ACHN (cell line): ENCODE data around the gene HUS1.
"Not testable (repeated sequence)": the region's sequence is repeated elsewhere in the genome, so short reads cannot be mapped to it uniquely, and the experiment has no call there.

Source experiments
- DNase-seq: peaks from one replicate; pipeline ENCODE4 v3.0.0-alpha.2; 2015
- in situ Hi-C: cut with HindIII; loops from 2 replicates; pipeline ENCODE4 v1.10.0; 2017; ENCODE audit warnings: low sequenced_read_pairs, low pct_ligation_motif_present, low pct_unique_long_range_greater_than_20kb

HUS1 gene

DNA sequence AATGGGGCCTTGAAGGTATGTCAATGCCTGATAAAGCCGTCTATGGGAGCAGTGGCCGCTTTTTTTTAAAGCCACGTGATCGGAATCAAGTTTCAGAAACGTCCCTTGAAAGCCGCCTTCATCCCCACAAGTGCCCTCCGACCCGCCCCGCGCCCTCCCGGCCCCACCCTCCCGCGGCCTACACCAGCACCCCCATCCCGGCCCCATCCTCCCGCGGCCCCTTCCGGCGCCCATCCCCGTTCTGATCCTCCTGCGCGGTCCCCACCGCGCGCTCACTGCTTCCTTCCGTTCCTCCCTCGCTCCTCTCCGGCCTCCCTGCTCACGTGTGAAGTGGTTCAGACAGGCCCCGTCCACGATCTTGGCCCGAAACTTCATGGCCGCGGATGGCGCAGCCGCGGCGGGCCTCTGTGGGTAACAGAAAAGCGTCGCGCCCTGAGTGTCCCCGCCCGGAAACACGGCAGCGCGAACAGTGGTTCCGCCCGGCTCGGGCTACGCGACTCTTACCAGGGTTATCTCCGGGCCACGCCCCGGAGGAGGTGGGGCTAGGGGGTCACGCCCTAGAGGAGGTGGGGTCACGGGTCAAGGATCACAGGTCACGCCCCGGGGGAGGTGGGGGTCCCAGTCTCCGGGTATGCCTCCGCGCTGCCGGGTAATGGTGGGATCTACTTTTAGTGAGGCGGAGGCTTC, at the start of gene HUS1:
Gene HUS1 (minus strand): TSS at position 471 of the 687 bp plus-strand sequence. CDS start 96 bp downstream, at position 375.
- in situ Hi-C loops: loop anchor here (25.0 kb wide), 1 partner anchor 108 kb away; the partner anchor contains the start of gene UPP1
- DNase-seq: peak; percentile 94

DNA sequence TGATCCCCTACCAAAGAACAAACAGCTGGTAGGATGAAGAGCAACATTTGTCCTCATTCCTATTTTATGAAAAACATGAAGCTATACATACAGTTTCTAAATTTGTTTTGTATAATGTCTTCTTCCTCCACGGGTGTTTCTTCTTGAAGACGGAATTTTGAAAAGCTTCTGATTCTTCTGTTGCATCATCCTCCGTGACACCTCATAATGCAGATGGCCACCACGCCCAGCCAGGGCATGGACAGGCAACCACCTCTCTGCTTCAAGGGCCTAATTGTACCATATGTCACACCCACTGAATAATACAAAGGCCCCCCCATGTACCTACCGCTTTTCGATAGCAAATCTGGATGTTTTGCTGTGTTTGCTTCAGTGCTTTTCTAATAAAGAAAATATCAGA, 49.5 kb upstream of the HUS1 start, which contains the start of gene SUN3:
Gene SUN3 (minus strand): TSS at position 170 of the 400 bp plus-strand sequence. CDS start 169 bp downstream, at position 1.
- no peak for DNase-seq
- in situ Hi-C loops: no loop called here

DNA sequence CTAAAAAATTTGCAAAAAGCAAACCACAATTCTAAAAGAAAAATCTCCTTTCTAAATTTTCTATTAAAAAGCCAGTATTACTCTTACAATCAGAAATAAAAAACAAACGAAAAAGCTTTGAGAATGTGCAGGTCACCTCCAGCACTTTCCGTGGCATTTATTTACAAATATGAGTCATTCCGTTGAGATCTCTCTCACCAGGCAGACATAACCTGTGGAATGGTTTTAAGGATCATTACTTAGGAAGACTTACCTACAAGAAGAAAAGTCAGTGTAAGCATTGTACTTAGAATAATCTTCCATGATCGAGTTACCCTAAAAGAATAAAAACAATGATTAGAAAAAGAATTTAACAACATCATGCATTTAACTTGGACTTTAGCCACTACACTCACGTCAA, 46.2 kb upstream of the HUS1 start:
- in situ Hi-C loops: no loop called here
- DNase-seq: no peak

DNA sequence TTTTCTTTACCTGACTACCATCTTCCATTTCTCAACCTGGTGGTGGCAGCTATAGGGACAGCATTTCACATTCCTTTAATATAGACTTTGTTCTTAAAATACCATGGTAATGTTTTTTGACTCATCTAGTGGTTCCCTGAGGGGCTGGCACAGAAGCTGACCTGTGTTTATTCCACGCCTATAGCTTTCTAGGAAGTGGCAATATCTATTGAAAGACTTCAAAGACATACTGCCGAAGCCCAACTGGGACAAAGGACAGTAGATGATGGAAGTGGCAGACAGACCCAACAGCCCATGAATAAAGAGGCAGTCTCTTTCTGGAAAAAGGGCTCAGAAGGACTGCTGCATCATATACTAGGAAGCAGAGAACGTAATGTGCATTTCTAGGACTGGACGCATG, 38.3 kb upstream of the HUS1 start:
- no peak for DNase-seq
- in situ Hi-C loops: no loop called here

DNA sequence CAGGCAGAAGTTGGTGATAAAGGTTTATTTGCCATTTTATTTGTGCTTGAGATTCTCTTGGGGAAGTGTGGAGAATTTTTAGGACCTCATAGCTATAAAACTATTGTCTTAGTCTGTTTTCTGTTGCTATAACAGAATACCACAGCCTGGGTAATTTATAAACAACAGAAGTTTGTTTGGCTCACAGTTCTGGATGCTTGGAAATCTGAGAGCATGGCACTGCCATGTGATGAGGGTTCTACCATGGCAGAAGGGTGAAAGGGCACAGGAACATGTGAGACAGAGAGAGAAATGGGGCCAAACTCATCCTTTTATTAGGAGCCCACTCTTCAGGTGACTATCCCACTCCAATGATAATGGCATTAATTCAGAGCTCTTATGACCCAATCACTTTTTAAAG, 37.2 kb upstream of the HUS1 start:
- in situ Hi-C loops: no loop called here
- DNase-seq: no peak

DNA sequence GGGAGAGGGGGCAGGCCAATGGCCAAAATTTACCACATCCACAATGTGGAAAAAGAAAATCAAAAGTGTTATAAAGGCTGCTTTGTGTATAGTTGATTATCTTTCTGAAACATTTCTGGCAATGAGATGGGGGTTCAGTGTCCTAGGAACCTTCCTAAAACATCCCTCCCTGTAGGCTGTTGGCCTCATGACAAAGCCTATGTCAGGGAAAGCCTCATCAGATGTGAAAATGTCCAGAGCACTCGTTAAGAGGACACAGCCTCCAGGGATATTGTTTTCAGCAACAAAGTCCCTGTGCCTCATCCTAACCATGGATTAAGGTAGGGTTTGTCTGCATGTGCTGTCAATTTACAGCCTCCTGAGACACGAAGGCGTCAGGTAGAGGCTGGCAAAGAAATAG, 32.5 kb upstream of the HUS1 start:
- in situ Hi-C loops: no loop called here
- DNase-seq: no peak

DNA sequence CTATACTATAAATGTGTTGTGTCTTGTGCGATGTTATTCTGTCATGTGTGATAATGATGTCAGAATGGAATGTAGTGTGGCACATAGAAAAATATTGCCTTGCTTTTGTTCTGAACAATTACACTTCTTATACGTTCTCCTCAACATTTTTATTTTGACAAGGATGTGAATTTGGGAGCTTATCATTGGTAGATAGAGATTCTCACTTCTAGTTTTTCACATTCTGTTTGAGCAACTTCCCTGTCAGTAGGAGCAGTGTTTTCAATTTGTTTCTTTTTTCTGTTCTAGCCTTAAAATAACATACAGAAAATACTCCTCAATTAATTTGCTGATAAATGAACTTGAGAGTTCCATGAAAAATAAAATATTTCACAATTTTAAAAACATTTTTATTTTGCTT, 31.9 kb upstream of the HUS1 start:
- in situ Hi-C loops: no loop called here
- no peak for DNase-seq

DNA sequence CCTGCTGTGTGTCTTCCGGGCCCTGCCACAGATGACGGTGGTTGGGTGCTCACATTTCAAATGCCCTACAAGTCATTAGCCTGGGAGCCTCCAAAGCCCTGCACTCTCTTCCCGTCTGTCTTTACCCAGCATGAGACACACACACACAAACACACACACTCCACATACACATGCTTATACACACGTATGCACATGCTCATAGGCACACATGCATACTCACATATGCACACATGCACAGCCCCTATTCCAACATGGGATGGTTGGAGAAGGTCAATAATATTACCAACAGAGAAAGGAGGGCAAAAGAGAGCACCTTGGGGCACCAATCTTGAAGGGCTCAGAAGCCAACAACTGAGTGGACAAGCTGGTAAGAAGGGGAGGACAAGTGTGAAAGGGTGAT, 30.5 kb upstream of the HUS1 start:
- no peak for DNase-seq
- in situ Hi-C loops: no loop called here

DNA sequence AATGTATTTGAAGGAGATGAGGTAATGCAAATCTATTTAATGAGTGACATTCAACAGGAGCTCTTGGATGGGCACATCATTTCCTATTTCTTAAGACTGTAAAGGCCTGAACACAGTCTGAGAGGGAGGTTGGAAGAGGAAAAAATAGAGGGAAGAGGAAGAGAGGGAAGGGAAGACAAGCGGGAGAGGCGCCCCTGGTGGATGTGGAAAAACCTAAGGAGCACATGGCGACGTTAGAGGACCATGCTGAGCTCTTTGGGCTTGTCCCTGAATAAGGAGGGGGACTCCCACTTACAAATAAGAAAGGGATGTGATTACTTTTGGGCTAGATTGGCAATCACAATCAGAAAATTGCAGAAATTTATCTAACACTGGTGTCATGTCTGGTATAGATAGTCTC, 29.8 kb upstream of the HUS1 start:
- DNase-seq: no peak
- in situ Hi-C loops: no loop called here

DNA sequence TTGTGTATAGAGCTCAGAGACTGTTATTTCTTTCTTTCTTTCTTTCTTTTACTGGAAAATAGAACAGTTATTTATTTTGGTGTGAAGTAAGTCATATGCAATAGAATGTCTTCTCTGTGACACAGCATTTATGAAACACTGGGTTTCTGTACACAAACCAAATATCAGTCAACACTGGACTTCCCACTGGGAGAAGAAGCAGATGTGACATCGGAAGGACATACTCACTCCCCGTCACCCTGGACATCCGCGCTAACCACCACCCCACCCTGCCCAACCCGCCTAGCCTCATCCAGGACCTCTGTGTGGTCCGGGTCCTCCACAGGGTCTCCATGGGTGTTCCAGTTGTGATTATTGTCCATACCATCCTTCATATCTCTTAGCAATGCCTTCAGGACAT, 27.5 kb upstream of the HUS1 start:
- no peak for DNase-seq
- in situ Hi-C loops: no loop called here

DNA sequence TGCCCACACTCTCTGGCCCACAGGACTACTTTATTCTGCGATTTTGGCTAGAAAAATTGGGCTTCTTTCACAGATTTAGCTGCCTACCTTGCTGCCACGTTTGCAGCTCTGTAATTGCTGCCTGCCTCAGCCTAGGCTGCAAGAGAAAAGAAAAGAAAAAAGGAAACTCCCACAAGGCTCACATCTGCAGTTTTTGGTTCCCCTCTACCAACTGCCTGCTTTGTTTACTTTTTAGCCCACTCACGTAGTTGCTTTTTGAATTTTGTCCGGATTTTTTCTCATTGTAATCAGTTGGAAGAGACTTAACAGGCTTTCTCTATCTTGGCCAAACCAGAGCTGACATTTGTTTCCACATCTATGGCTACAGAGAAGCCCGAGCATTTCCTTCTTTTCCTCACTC, 25.2 kb upstream of the HUS1 start:
- DNase-seq: no peak
- in situ Hi-C loops: no loop called here

DNA sequence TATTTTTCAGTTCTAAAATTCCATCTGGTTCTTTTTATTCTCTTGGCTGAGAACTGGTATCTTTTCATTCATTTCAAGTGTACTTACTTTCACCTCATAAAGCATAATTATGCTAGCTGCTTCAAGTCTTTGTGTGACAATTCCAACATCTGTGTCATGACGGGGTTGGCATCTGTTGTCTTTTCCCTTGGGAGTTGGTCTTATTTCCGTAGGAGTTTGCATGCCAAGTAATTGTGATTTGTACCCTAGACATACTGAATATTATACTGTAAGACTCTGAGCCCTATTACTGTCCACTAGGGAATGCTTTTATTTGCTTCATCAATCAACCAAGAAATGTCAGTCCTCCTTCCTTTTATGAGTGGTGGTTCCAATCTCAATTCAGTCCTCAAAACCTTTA, 24.6 kb upstream of the HUS1 start:
- in situ Hi-C loops: no loop called here
- DNase-seq: no peak

DNA sequence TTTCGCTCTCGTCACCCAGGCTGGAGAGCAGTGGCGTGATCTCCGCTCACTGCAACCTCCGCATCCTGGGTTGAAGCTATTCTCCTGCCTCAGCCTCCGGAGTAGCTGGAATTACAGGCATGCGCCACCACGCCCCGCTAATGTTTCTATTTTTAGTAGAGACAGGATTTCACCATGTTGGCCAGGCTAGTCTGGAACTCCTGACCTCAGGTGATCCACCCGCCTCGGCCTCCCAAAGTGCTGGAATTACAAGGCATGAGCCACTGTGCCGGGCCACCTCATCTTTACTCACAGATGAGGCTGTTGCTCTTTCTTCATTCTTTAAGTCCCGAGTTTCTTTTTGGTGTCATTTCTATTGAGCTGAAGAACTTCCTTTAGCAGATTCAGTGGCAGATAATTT, 20.7 kb upstream of the HUS1 start:
- DNase-seq, in situ Hi-C loops: not testable (repeated sequence)

DNA sequence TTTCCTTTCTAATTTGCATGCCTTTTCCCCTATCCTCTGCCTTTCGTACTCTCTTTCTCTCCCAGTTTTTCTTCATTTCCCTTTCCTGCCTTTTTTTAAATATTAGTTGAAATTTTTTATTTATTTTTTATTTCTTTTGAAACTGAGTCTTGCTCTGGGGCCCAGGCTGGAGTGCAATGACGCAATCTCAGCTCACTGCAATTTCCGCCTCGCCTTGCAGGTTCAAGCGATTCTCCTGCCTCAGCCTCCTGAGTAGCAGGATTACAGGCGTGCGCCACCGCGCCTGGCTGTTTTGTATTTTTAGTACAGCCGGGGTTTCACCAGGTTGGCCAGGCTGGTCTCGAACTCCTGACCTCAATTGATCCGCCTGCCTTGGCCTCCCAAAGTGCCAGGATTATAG, 20.0 kb upstream of the HUS1 start:
- DNase-seq: no peak
- in situ Hi-C loops: loop anchor here (25.0 kb wide), 1 partner anchor 88 kb away; the partner anchor contains the start of gene UPP1

DNA sequence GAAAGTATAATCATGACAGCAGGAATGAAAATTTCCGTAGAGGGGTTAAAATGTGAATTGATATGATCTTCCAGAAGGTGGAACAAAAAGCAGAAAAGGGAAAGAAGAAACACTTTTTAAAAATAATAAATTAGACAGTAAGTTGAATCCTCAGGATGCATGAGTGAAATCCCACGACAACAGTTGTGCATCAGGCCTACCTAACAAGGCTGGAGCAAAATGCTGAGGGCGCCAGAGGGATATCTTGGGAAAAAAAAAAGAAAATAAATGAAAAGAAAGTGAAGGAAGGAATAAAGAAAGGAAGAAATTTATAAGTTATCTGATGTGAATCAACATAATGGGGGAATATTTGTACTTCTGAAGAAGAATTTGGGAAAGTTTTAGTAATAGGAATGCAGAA, 13.0 kb upstream of the HUS1 start:
- in situ Hi-C loops: loop anchor here (25.0 kb wide), 1 partner anchor 95 kb away; the partner anchor contains the start of gene UPP1
- peak; percentile 53 for DNase-seq

DNA sequence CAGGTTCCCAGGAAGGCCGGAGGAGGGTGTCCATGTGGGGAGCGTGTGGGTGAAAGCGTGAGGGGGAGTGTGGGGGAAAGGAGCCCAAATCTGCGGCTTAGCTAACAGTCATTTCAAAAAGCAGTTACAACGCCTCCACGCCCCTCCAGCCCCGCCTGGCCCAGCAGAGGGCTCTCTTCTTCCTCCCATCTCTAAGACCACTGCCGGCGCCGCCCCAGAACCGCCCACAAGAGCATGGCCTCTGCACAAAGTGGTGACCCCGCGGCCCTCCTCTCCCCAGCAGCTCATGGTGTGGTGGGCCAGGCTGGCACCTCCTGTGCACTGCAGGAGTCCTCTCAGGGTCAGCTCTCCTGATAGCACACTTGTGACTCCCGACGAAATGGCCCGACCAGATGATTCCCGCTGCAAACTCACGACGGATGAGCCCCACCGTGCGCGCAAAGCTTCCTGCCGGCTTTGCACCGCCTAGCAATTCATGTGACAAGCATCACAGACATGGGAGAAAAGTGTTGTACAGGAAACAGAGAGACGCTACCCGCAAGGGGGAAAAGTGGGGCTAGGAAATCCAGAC, 12.4 kb upstream of the HUS1 start:
- in situ Hi-C loops: loop anchor here (25.0 kb wide), 1 partner anchor 95 kb away; the partner anchor contains the start of gene UPP1

DNA sequence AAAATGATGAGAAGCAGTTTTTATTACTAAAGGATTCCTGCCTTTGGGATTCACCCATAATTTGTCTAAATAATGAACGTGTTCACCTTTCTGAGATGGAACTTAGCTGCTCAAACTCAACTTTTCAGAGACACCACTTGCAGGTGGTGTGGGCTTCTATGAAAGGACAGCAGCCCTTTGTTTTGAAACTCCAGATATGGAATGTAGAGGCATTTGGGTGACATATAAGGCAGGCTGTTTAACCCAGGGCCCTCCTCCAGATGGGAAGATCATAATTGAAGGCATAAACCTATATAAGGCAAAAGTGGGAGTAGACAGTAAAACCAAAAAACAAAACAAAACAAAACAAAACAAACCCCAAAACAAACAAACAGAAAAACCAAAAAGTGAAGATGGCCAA, 11.9 kb upstream of the HUS1 start:
- peak; percentile 11 for DNase-seq
- in situ Hi-C loops: loop anchor here (25.0 kb wide), 1 partner anchor 96 kb away; the partner anchor contains the start of gene UPP1

More for the DNA sequence above, 12.4 kb upstream of the HUS1 start:
- peak; percentile 93 for DNase-seq

DNA sequence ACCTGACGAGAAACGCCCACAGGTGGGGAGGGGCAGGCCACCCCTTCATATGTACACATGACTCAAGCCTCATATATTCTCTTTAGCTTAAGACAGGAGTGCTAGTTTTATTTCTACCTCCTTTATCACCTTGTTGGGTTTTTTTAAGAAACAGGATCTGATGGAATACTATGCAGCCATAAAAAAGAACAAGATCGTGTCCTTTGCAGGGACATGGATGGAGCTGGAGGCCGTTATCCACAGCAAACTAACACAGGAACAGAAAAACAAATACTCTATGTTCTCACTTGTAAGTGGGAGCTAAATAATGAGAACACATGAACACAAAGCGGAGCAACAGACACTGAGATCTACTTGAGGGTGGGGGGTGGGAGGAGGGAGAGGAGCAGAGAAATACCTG, 11.2 kb upstream of the HUS1 start:
- DNase-seq: no peak
- in situ Hi-C loops: loop anchor here (25.0 kb wide), 1 partner anchor 97 kb away; the partner anchor contains the start of gene UPP1

DNA sequence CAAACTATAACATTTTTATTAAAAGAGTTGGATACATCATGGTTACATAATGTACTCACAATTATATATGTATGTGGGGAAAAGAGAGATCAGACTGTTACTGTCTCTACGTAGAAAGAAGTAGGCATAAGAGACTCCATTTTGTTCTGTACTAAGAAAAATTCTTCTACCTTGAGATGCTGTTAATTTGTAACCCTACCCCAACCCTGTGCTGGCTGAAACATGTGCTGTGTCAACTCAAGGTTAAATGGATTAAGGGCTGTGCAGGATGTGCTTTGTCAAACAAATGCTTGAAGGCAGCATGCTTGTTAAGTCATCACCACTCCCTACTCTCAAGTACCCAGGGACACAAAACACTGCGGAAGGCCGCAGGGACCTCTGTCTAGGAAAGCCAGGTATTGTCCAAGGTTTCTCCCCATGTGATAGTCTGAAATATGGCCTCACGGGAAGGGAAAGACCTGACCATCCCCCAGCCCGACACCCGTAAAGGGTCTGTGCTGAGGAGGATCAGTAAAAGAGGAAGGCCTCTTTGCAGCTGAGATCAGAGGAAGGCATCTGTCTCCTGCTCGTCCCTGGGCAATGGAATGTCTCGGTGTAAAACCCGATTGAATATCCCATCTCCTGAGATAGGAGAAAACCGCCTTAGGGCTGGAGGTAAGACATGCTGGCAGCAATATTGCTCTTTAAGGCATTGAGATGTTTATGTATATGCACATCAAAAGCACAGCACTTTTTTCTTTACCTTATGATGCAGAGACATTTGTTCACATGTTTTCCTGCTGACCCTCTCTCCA, 10.4 kb upstream of the HUS1 start:
- in situ Hi-C loops: loop anchor here (25.0 kb wide), 1 partner anchor 97 kb away; the partner anchor contains the start of gene UPP1
- peak; percentile 53 for DNase-seq
